Forelimb muscle (tissue), 1 donor: Measurements from ENCODE around the gene PARP6. TPM values are rescaled to one million over a fixed set of nuclear protein-coding genes. Genes with fewer than 3 reads are reported as not detected.

Experiments used
- DNase-seq: peaks from one replicate; pipeline ENCODE4 v3.0.0-alpha.2; 2013; ENCODE audit warnings: low read depth
- polyA plus RNA-seq: library from polyadenylated mRNA; unstranded; fragments of 120-200 nt; gene quantifications from one replicate; pipeline ENCODE4 v1.2.1, GENCODE V29; 2013; ENCODE audit not compliant: insufficient read length

PARP6 gene
- polyA plus RNA-seq, 1 donor, result 68.0 TPM

- DNase-seq, result no peak
These were observed 71.7 kb downstream of the PARP6 start for GRCh38 chr15:72200395-72201237.

GRCh38 chr15:72199721-72200212, 72.6 kb downstream of the PARP6 start:
- peak; percentile 36 for DNase-seq

- DNase-seq, result no peak
These were observed 73.2 kb downstream of the PARP6 start for GRCh38 chr15:72199205-72199515.

GRCh38 chr15:72198356-72199204, 73.8 kb downstream of the PARP6 start:
- no peak for DNase-seq

- no peak for DNase-seq
These were observed 74.6 kb downstream of the PARP6 start, which contains the start of gene GRAMD2A for GRCh38 chr15:72197460-72198355. Gene GRAMD2A (minus strand): TSS chr15:72197787.

- no peak for DNase-seq
These were observed 75.3 kb downstream of the PARP6 start for GRCh38 chr15:72197041-72197459.

GRCh38 chr15:72196409-72197040, 75.8 kb downstream of the PARP6 start:
- DNase-seq, result no peak

- DNase-seq, result no peak
These were observed 77.2 kb downstream of the PARP6 start for GRCh38 chr15:72195101-72195511.

GRCh38 chr15:72193836-72194396, 78.4 kb downstream of the PARP6 start:
- DNase-seq, result no peak

- DNase-seq, result no peak
These were observed 79.9 kb downstream of the PARP6 start for GRCh38 chr15:72192416-72192815.

Other genes with a start within 250 kb of the PARP6 start
- 30.9 TPM for gene MYO9A, start 154.4 kb downstream of the PARP6 start, polyA plus RNA-seq
- gene SENP8, start 154.2 kb downstream of the PARP6 start, polyA plus RNA-seq, result 5.9 TPM
- gene GRAMD2A, start 74.8 kb downstream of the PARP6 start, polyA plus RNA-seq, result 2.5 TPM
- 886 TPM for gene PKM, start 41.4 kb downstream of the PARP6 start, polyA plus RNA-seq
- 1.7 TPM for gene CELF6, start 47.6 kb upstream of the PARP6 start, polyA plus RNA-seq
- 42.6 TPM for gene HEXA, start 103.5 kb upstream of the PARP6 start, polyA plus RNA-seq
- gene TMEM202, start 125.8 kb upstream of the PARP6 start, polyA plus RNA-seq, result not detected
- gene ARIH1, start 201.8 kb upstream of the PARP6 start, polyA plus RNA-seq, result 131 TPM